Gastroesophageal sphincter (tissue), 4 donors: ENCODE data around the gene RIMBP2. TPM values are rescaled to one million over a fixed set of nuclear protein-coding genes. Genes with fewer than 3 reads are reported as not detected.

Experiments
- ATAC-seq: fragments of 150-250 bp; one replicate; pipeline ENCODE4 v1.9.1; 2016; ENCODE audit warnings: mild to moderate bottlenecking, moderate library complexity
- H3K27ac ChIP-seq, 4 donors: fragments of 200-600 bp; sonication (generic) in 3 of 4; 1 replicate in 3 of 4; 2 replicates in 1 of 4; pipeline ENCODE4 v1.5.1; 2016 to 2019
- H3K27me3 ChIP-seq: fragments of 200-600 bp; sonication (generic); one replicate; pipeline ENCODE4 v1.5.1; 2019
- H3K36me3 ChIP-seq, 2 donors: fragments of 200-600 bp; sonication (generic); one replicate each; pipeline ENCODE4 v1.5.1; 2019; ENCODE audit warnings: control low read depth in 1 of 2
- H3K4me1 ChIP-seq, 3 donors: fragments of 200-600 bp; sonication (generic); 1 replicate in 2 of 3; 2 replicates in 1 of 3; pipeline ENCODE4 v1.5.1; 2016 to 2019; ENCODE audit warnings: control low read depth in 2 of 3
- H3K4me3 ChIP-seq, 2 donors: fragments of 200-600 bp; sonication (generic); one replicate each; pipeline ENCODE4 v1.5.1; 2019; ENCODE audit warnings: mild to moderate bottlenecking in 1 of 2, moderate library complexity in 1 of 2
- H3K9me3 ChIP-seq, 3 donors: fragments of 200-600 bp; sonication (generic); one replicate each; pipeline ENCODE4 v1.5.1; 2017 to 2019; ENCODE audit warnings: control low read depth in 2 of 3
- CTCF ChIP-seq, 4 experiments: fragments of 200-600 bp in 2 of 4; fragments of 450-650 bp in 2 of 4; sonication (generic) in 1 of 4; IDR thresholded peaks; one replicate each; pipeline ENCODE4 v1.5.1; 2017 to 2019; ENCODE audit warnings: antibody characterized with exemption in 4 of 4, mild to moderate bottlenecking in 2 of 4, moderate library complexity in 2 of 4
- EP300 ChIP-seq: sonication (generic); formaldehyde crosslinking; IDR thresholded peaks from one replicate; pipeline ENCODE4 v1.6.1; 2017; ENCODE audit warnings: antibody characterized with exemption, mild to moderate bottlenecking
- POLR2A ChIP-seq, 2 donors: fragments of 450-650 bp; IDR thresholded peaks; one replicate each; pipeline ENCODE4 v1.6.1; 2017; ENCODE audit warnings: antibody characterized with exemption in 2 of 2, mild to moderate bottlenecking in 2 of 2, moderate library complexity in 1 of 2
- POLR2AphosphoS5 ChIP-seq: sonication (generic); formaldehyde crosslinking; IDR thresholded peaks from one replicate; pipeline ENCODE4 v1.6.1; 2017; ENCODE audit warnings: antibody characterized with exemption
- WGBS, 2 donors: methylation state at CpG; one replicate each; pipeline ENCODE4 v1.1.5; 2018; ENCODE audit warnings: low coverage in 1 of 2; 5-methylcytosine and 5-hydroxymethylcytosine counted together
- total RNA-seq, 4 donors: library from RNA; depleted of rRNA; stranded (reverse); fragments of >200 nt; gene quantifications; one replicate each; pipeline ENCODE4 v1.1.0, GENCODE V29; 2016

RIMBP2 gene
- total RNA-seq, 4 donors from 2014 or later, result 0.42 to 1.1 (median 0.60) TPM

DNA sequence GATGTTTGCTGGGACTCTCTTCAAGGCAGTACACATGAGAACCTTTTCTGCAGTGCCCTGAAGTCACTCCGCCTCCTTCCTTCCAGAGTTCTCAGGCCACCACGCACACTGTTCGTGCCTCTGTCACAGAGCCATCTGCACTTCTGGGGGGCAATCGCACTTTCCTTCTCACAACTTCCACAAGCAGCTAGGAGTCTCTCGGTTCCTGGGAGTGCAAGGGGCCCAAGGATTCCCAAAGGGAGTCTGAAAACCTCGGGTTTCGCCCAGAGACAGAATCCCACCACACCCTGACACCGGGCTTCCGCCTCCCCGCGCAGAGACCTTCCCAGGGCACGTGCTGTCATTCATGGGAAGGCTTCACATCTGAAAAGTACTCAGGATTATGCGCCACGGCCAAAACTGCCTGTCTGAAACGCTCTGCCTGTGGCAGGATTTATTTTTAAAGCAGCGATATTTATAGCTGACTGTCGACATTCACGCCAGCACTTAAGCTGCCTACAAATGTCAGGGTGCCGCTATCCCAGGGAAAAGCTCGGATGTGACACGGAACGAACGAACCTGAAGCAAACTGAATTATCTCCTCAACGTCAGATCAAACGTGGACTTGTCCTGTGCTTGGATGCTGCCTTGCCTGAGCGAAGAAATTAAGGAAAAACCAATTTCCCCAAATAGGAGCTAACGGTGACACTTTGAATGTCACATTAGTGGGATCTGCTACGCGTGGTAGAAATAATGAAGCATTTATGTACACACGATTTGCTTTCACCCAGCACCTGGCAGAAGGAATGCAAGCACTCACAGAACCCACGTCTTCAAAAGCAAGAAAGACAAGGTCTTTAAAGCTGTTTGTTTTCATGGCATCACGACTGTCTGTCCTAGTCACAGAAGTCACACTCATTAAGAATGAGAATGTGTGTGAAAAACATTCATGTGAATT lies 224.4 kb downstream of the RIMBP2 start:
- no peaks in the 10 kb centered on the region for H3K9me3 ChIP-seq
- peaks cover 0 to 11% (median 0%) of the 10 kb centered on the region in 3 donors for H3K4me1 ChIP-seq
- no peak for ATAC-seq
- H3K27me3 ChIP-seq, result peaks cover 38% of the 10 kb centered on the region
- TF ChIP-seq EP300 (no peak), POLR2A (IDR thresholded peaks at IDR 0.05) (no peak), POLR2AphosphoS5 (no peak), CTCF (IDR thresholded peaks at IDR 0.05) (no peak)
- H3K27ac ChIP-seq, result no peak overlapping the region
- no peaks in the 10 kb centered on the region for H3K36me3 ChIP-seq
- no peak overlapping the region for H3K4me3 ChIP-seq
- WGBS, 2 donors, result 14 to 31% methylated on average over 16 to 23 of the region's 32 CpGs

GRCh38 chr12:130490674-130491073 lies 225.4 kb downstream of the RIMBP2 start:
- Histone ChIP-seq H3K4me1 (peaks cover 0 to 11% (median 0%) of the 10 kb centered on the region in 3 donors), H3K4me3 (no peak overlapping the region), H3K27ac (no peak overlapping the region), H3K9me3 (no peaks in the 10 kb centered on the region), H3K36me3 (no peaks in the 10 kb centered on the region), H3K27me3 (peaks cover 36% of the 10 kb centered on the region)
- no peak for ATAC-seq
- TF ChIP-seq CTCF (IDR thresholded peaks at IDR 0.05), result no peak
- no peak for TF ChIP-seq EP300
- TF ChIP-seq POLR2AphosphoS5, result no peak
- TF ChIP-seq POLR2A (IDR thresholded peaks at IDR 0.05), result no peak
- 57 to 64% methylated on average over 2 to 8 of the region's 10 CpGs for WGBS, 2 donors

- Histone ChIP-seq H3K4me3 (no peak overlapping the region), H3K9me3 (no peaks in the 10 kb centered on the region), H3K36me3 (no peaks in the 10 kb centered on the region), H3K4me1 (peaks cover 0 to 11% (median 0%) of the 10 kb centered on the region in 3 donors), H3K27ac (no peak overlapping the region), H3K27me3 (peaks cover 38% of the 10 kb centered on the region)
- no peak for ATAC-seq
- WGBS, 2 donors, result 79 to 89% methylated on average over 7 of the region's 7 CpGs
- no peak for TF ChIP-seq EP300
- no peak for TF ChIP-seq POLR2A (IDR thresholded peaks at IDR 0.05)
- no peak for TF ChIP-seq POLR2AphosphoS5
- no peak for TF ChIP-seq CTCF (IDR thresholded peaks at IDR 0.05)
Measured at GRCh38 chr12:130489293-130489692, 226.8 kb downstream of the RIMBP2 start.

- peaks cover 47% of the 10 kb centered on the region for H3K27me3 ChIP-seq
- ATAC-seq, result no peak
- H3K4me3 ChIP-seq, result no peak overlapping the region
- TF ChIP-seq EP300 (no peak), CTCF (IDR thresholded peaks at IDR 0.05) (no peak)
- H3K4me1 ChIP-seq, result peaks cover 0 to 11% (median 0%) of the 10 kb centered on the region in 3 donors
- no peaks in the 10 kb centered on the region for H3K9me3 ChIP-seq
- H3K36me3 ChIP-seq, result no peaks in the 10 kb centered on the region
- H3K27ac ChIP-seq, result no peak overlapping the region
- 64 to 66% methylated on average over 5 of the region's 5 CpGs for WGBS, 2 donors
Measured at GRCh38 chr12:130488358-130488710, 227.8 kb downstream of the RIMBP2 start.
